GM19438 (cell line): ENCODE results near the gene ARHGAP26.

ENCODE experiments used
- ATAC-seq: cut with Tn5 transposase; IDR thresholded peaks from one replicate; pipeline ENCODE4 v1.9.1; 2021; ENCODE audit warnings: low read depth; ENCODE audit not compliant: unreplicated experiment

Gene ARHGAP26

DNA sequence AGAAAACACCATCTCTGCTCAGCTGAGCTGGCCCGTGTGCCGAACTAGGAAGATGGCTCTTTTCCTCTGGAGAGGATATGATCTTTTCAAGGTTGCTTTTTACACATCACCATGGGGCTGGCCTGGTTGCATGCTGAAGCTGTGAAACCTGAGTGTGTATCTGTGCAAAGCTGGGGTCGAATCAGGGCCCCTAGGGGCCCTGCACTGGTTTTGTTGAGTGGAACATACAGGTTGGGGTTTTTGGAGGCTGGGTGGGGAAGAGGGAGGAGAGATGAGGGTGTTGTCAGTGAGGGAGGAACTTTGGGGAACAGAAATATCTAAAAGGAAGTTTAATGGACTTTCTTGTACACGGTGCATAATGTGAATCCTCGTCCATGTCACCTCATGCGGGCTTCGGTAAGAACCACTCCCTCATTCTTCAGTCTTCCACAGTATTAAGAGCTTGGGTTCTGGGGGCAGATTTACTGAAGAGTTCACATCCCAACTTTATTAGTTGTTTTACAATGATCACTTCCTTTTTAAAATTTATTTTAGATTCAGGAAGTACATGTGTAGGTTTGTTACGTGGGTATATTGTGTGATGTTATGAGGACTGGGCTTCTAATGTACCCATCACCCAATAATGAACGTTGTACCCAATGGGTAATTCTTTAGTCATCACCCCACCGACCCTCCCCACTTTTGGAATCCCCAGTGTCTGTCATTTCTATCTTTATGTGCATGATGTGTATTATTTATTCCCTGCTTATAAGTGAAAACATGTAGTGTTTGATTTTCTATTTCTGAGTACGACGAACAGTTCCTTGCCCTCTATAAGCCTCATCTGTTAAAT lies 395.1 kb downstream of the ARHGAP26 start:
- ATAC-seq = no peak

DNA sequence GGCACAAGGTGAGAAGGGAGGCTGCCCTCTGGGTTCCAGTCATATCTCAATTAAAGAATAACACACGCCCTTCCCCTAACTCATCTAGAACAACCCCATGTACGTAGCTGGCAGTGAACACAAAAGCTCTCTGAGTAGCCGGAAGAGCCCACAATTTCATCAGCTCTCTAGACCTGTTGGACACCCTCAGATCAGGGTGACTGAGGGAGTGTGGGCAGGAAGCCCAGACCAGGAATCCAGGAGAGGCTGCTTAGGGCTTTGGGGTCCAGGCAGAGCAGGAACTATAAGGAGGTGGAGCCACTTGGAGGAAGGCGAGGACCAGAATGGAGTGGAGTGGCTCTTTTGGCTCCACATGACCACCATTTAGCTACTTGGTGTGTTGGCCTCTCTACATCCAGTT lies 395.9 kb downstream of the ARHGAP26 start:
- no peak for ATAC-seq

DNA sequence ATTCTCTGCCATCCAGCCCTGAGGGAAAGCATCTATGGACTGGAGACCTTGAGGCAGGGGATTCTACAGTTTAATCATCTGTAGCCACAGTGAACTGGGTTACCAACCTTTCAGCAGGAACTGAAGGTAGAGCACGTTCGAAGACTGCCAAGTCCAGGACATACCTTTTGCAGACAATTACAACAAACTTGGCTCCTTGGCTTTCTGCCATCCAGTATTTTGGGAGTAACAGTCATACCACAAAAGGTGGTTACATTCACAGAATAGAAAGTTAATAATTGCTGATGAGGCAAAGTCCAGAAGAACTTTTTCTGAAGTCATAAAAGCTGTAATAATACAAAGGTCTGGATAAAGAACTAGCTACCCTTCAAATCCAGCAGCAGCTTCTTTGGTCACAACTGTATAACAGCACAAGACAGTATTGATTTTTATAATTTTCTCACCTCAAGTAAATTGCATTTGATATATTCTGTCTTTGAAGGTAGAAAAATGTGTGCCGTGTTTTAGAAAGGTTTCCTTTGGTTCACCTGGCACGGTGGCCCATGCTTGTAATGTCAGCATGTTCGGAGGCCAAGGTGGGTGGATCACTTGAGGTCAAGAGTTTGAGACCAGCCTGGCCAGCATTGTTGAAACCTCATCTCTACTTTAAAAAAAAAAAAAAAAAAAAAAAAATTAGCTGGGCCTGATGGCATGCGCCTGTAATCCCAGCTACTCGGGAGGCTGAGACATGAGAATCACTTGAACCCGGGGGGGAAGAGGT lies 396.7 kb downstream of the ARHGAP26 start:
- ATAC-seq = peak; percentile 70

GRCh38 chr5:143168171-143168741 lies 398.1 kb downstream of the ARHGAP26 start:
- ATAC-seq = no peak

- no peak for ATAC-seq
Measured at GRCh38 chr5:143168921-143169810, 399.0 kb downstream of the ARHGAP26 start.

DNA sequence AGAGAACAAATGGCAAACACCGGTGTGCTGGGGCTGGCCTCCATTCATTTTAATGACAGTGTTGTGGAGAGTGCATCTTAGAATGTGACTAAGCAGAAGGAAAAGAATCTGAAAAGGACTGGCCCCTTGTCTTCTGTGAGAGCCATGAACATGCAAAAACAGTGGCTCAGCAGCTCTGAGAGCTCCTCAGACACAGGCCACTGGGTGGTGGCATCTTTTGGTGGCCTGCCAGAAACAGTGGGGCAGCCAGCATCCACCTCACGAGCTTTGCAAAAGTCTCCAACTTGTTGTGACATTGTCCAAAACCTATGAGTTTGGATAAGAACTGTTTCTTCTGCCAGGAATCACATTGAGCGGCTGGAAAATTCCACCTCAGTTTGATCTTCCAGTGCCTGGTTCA lies 399.9 kb downstream of the ARHGAP26 start:
- no peak for ATAC-seq

- ATAC-seq = no peak
Measured at GRCh38 chr5:143170977-143171376, 400.8 kb downstream of the ARHGAP26 start.

DNA sequence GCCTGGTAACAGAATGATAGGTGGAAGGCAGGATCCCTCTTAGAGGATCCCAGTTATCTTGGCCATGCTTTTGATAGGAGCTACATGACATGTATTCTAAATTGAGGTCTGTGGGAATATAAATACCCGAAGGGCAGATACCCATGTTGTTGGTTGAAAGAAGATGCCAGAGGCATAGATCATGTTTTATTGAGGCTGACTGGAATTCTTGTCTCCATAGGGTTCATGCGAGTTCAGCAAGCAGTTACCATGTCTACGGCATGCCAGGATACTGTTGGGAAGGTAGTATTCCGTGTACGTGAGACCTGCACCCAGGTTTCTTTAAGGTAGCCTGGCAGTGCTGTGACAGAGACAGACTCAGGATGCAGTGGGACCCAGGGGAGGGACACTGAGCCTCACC lies 402.6 kb downstream of the ARHGAP26 start:
- ATAC-seq = no peak

GRCh38 chr5:143173139-143173889 lies 403.1 kb downstream of the ARHGAP26 start:
- ATAC-seq = no peak

- peak; percentile 97 for ATAC-seq
Measured at GRCh38 chr5:143174714-143175398, 404.7 kb downstream of the ARHGAP26 start.

GRCh38 chr5:143176048-143176447 lies 405.9 kb downstream of the ARHGAP26 start:
- no peak for ATAC-seq

GRCh38 chr5:143177263-143177983 lies 407.2 kb downstream of the ARHGAP26 start:
- no peak for ATAC-seq

- no peak for ATAC-seq
Measured at GRCh38 chr5:143179126-143179740, 409.1 kb downstream of the ARHGAP26 start.

DNA sequence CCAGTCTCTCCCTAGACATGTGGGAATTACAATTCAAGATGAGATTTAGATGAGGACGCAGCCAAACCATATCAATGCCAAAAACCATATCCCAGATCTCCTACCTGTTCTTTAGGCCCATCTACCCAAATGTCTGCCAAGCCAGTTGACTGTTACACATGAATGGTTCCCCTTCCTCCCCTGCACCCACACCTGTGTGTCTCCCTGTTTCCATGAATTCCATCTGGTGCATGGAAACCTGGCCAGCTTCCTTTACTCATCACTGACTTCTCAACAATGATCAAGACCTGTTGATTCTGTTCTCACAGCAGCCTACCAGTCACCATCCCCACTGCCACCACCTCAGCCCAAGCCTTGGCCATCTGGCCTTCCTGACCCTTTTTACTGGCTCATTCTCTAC lies 410.6 kb downstream of the ARHGAP26 start:
- no peak for ATAC-seq

GRCh38 chr5:143181173-143181572 lies 411.0 kb downstream of the ARHGAP26 start:
- no peak for ATAC-seq

DNA sequence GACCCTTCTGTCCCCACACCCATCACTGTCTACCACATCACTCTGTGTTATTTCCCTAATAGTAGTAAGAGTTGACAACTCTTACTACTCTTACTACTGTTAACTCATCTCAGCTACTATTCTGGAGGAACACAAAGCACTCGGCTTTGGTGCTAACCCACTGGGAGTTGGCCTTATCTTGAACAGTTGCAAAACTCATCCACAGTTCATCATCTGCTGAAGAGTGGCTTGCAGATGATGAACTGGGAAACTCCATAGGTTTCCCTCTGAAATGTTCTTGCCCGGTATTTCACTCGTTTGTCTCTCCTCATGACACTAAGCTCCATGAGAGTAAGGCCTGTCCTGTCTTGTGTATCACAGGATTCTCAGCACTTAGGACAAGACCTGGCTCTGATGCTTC lies 411.9 kb downstream of the ARHGAP26 start:
- ATAC-seq = no peak

GRCh38 chr5:143182901-143183820 lies 413.0 kb downstream of the ARHGAP26 start:
- ATAC-seq = peak; percentile 64
